GM12878 (cell line): Measurements from ENCODE around the gene C11orf91. TPM values are rescaled to one million over a fixed set of nuclear protein-coding genes. Genes with fewer than 3 reads are reported as not detected.

Experiments used
- ATAC-seq: fragments of 200-7000 bp; cut with Tn5 transposase; 3 replicates; pipeline ENCODE4 v1.9.1; 2020; ENCODE audit warnings: mild to moderate bottlenecking, moderate library complexity
- BruUV-seq: library from RNA; stranded (reverse); fragments of 400-500 nt; replicated peaks from 2 replicates; lab custom pipeline; 2021; lab: Mats Ljungman, UMichigan
- CTCF ChIA-PET: fragments of 300-600 bp; sonication (Branson Sonifier 250); formaldehyde crosslinking; extraction: SDS; loops from one replicate; lab custom pipeline; 2021; ENCODE audit warnings: inconsistent platforms; lab: Yijun Ruan, JAX
- POLR2A ChIA-PET: fragments of 350-600 bp; formaldehyde crosslinking; extraction: SDS; loops from one replicate; lab custom pipeline; 2021; ENCODE audit warnings: inconsistent platforms; lab: Charles Lee
- RAD21 ChIA-PET: fragments of 300-600 bp; sonication (Branson Sonifier 250); formaldehyde crosslinking; loops from one replicate; lab custom pipeline; 2023; ENCODE audit warnings: antibody characterized with exemption; ENCODE audit not compliant: unreplicated experiment; lab: Charles Lee
- SMC1A ChIA-PET: fragments of 300-600 bp; sonication (Branson Sonifier 250); formaldehyde crosslinking; loops from one replicate; lab custom pipeline; 2023; ENCODE audit not compliant: unreplicated experiment, uncharacterized antibody; lab: Charles Lee
- DNase-seq: peaks from one replicate; pipeline ENCODE4 v3.0.0-alpha.2; 2011; ENCODE audit warnings: low read depth, low spot score
- FAIRE-seq: peaks from 3 replicates; lab custom pipeline; 2011; peaks lifted over from hg19 to GRCh38; lab: Jason Lieb, UNC
- H2AFZ ChIP-seq: 2 replicates; pipeline ENCODE4 v1.6.0; 2011; ENCODE audit warnings: low read depth, low read length, control low read depth; ENCODE audit not compliant: control insufficient read depth
- H3K27ac ChIP-seq: 2 replicates; pipeline ENCODE4 v1.5.1; 2011; ENCODE audit warnings: control low read depth; ENCODE audit not compliant: control insufficient read depth, insufficient read depth
- H3K27me3 ChIP-seq, 2 experiments: replicated peaks in 1 of 2; 2 replicates each; pipeline versions ENCODE4 v1.6.0 to v1.6.1; 2011; ENCODE audit warnings: low read length in 1 of 2; ENCODE audit not compliant: control insufficient read depth in 2 of 2, insufficient read depth in 2 of 2
- H3K36me3 ChIP-seq, 2 experiments: 2 replicates each; pipeline ENCODE4 v1.5.1; 2011; ENCODE audit warnings: low read length in 1 of 2; ENCODE audit not compliant: control insufficient read depth in 2 of 2, insufficient read depth in 2 of 2
- H3K4me1 ChIP-seq: 2 replicates; pipeline ENCODE4 v1.6.1; 2011; ENCODE audit warnings: mild to moderate bottlenecking, low read length, moderate library complexity, mixed read lengths; ENCODE audit not compliant: control insufficient read depth, insufficient read depth
- H3K4me2 ChIP-seq: 2 replicates; pipeline ENCODE4 v1.6.0; 2011; ENCODE audit warnings: control low read depth; ENCODE audit not compliant: control insufficient read depth, insufficient read depth
- H3K4me3 ChIP-seq: fragments of 200-600 bp; sonication (generic); 2 replicates; pipeline ENCODE4 v1.5.1; 2016
- H3K79me2 ChIP-seq: 2 replicates; pipeline ENCODE4 v1.6.0; 2011; ENCODE audit warnings: low read length; ENCODE audit not compliant: control insufficient read depth, insufficient read depth
- H3K9ac ChIP-seq: 2 replicates; pipeline ENCODE4 v1.8.0; 2011; ENCODE audit warnings: low read length, control low read depth, mixed read lengths; ENCODE audit not compliant: control insufficient read depth, insufficient read depth
- H3K9me3 ChIP-seq: replicated peaks from 3 replicates; pipeline ENCODE4 v1.5.1; 2011; ENCODE audit warnings: mild to moderate bottlenecking, low read length; ENCODE audit not compliant: control insufficient read depth, insufficient read depth
- H4K20me1 ChIP-seq: 2 replicates; pipeline ENCODE4 v1.6.0; 2011; ENCODE audit not compliant: control insufficient read depth, insufficient read depth
- BMI1 ChIP-seq: fragments of 450-650 bp; IDR thresholded peaks from 2 replicates; pipeline ENCODE4 v1.6.1; 2016; ENCODE audit warnings: mild to moderate bottlenecking, moderate library complexity, borderline replicate concordance
- EED ChIP-seq: sonication (generic); IDR thresholded peaks from 2 replicates; pipeline ENCODE4 v1.6.1; 2016; ENCODE audit warnings: antibody characterized with exemption, low read depth
- EZH2 ChIP-seq: IDR thresholded peaks from 2 replicates; pipeline ENCODE4 v1.6.1; 2012; ENCODE audit warnings: low read depth, mild to moderate bottlenecking, control low read depth, inconsistent platforms, low read length, borderline replicate concordance; ENCODE audit not compliant: control insufficient read depth
- KAT2A ChIP-seq: conservative IDR thresholded peaks from 2 replicates; pipeline ENCODE4 v1.6.1; 2011; ENCODE audit warnings: low read depth, low read length; ENCODE audit not compliant: control insufficient read depth
- KDM1A ChIP-seq: fragments of 200-600 bp; sonication (generic); IDR thresholded peaks from 2 replicates; pipeline ENCODE4 v1.6.1; 2016; ENCODE audit warnings: borderline replicate concordance
- MXI1 ChIP-seq: fragments of 150-350 bp; IDR thresholded peaks from 2 replicates; pipeline ENCODE4 v1.6.1; 2011; ENCODE audit warnings: low read depth, mild to moderate bottlenecking, inconsistent platforms, low read length, improper control_type of control experiment
- MYC ChIP-seq: IDR thresholded peaks from 2 replicates; pipeline ENCODE4 v1.6.1; 2011; ENCODE audit warnings: mild to moderate bottlenecking, low read length, moderate library complexity, inconsistent platforms; ENCODE audit not compliant: insufficient read depth, insufficient replicate concordance, insufficient read length, severe bottlenecking
- ZNF207 ChIP-seq: fragments of 450-650 bp; IDR thresholded peaks from 2 replicates; pipeline ENCODE4 v1.6.1; 2014; ENCODE audit warnings: antibody characterized with exemption, mild to moderate bottlenecking, borderline replicate concordance
- ZNF24 ChIP-seq: fragments of 450-650 bp; IDR thresholded peaks from 2 replicates; pipeline ENCODE4 v1.6.1; 2017; ENCODE audit warnings: antibody characterized with exemption, mild to moderate bottlenecking
- WGBS: methylation state at CpG from one replicate; pipeline ENCODE4 v1.1.6; 2016; ENCODE audit warnings: low lambda C conversion rate; ENCODE audit not compliant: insufficient replicate concordance, insufficient coverage; ENCODE audit errors: missing lambda C conversion rate; 5-methylcytosine and 5-hydroxymethylcytosine counted together
- in situ Hi-C: fragments of 300-500 bp; cut with MboI; formaldehyde crosslinking; loops from 9 replicates; pipeline ENCODE4 v1.14.3; 2018; ENCODE audit warnings: mixed read lengths
- intact Hi-C: fragments of 100-400 bp; cut with micrococcal nuclease; formaldehyde crosslinking; loops from one replicate; pipeline ENCODE4 v1.14.2; 2022; ENCODE audit not compliant: unreplicated experiment
- polyA plus RNA-seq, 11 experiments: library from polyadenylated mRNA; depleted of rRNA in 4 of 11; unstranded in 6 of 11; stranded (reverse) in 5 of 11; fragments of >200 nt; fragmentation: Nextera tagmentation in 4 of 11; fragmentation: Illumina TruSeq in 1 of 11; extraction: Ambion mirVana in 4 of 11; extraction: Trizol in 1 of 11; gene quantifications; 1 replicate in 1 of 11; 2 replicates in 10 of 11; pipeline versions ENCODE4 v1.2.1 to v1.2.3, GENCODE V29; 2011 to 2016; ENCODE audit warnings: inconsistent platforms in 2 of 11, missing spikeins in 2 of 11, low read depth in 1 of 11
- total RNA-seq, 4 experiments: library from RNA; depleted of rRNA in 3 of 4; stranded (reverse); fragments of >200 nt in 3 of 4; fragmentation: Illumina TruSeq in 1 of 4; extraction: Trizol in 1 of 4; gene quantifications; 2 replicates each; pipeline versions ENCODE4 v1.2.1 to v1.2.3, GENCODE V29; 2013 to 2021
- TF ChIP-seq, protein P1 (sequence below): fragments of 150-350 bp; IDR thresholded peaks from 2 replicates; pipeline ENCODE4 v1.6.1; 2014; ENCODE audit warnings: mild to moderate bottlenecking, low read depth, low read length
- TF ChIP-seq, protein P2 (sequence below): fragments of 450-650 bp; IDR thresholded peaks from 2 replicates; pipeline ENCODE4 v1.6.1; 2018; ENCODE audit warnings: mild to moderate bottlenecking, low read depth, moderate library complexity; ENCODE audit not compliant: partially characterized antibody
- TF ChIP-seq, protein P3 (sequence below): fragments of 450-650 bp; IDR thresholded peaks from 2 replicates; pipeline ENCODE4 v1.6.1; 2017; ENCODE audit warnings: mild to moderate bottlenecking, moderate library complexity

The C11orf91 gene
- total and polyA plus RNA-seq, 10 of the 15 experiments (the other 5 are each of a cell fraction or from before 2014, with no cell fraction given), result not detected

DNA sequence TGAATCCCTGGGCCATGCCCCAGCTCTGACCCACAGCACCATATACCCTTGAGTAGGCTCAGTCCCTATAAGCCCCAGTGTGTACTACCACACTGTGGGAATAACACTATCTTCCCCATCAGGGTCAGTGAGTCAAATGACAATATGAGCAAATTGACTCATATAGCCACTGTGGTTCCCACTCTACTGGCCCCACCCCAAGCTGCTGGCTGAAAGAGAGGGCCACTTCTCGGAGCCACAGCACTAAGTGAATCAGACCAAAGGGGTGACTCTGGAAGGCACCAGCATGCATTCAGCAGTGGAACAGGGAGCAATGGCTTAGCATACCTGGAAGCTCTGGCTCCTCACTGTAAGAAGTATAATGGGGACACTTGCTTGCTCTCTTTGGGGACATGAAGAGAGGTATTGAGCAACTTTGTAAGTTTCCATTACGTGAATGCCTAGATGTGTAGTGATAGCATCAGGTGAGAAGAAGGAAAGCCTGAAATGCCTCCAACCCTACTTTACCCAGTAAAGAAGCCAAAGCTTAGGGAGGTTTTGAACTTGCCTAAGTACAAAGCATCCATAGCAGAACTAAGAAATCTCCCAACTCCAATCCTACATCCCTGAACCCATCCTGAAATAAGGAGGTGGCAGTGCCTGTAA, 22.1 kb upstream of the C11orf91 start:
- ChIA-PET CTCF (interaction anchor here (0.7 to 4.2 kb wide), 5 partner anchors 11 to 34 kb away, joined by 3 to 32 read pairs (median 6); no protein-coding TSS in a partner anchor), SMC1A (interaction anchor here (1.3 to 2.1 kb wide), 3 partner anchors 11 to 21 kb away, joined by 3 to 17 read pairs (median 7); no protein-coding TSS in a partner anchor), RAD21 (interaction anchor here (1.1 to 2.4 kb wide), 3 partner anchors 9 to 20 kb away, joined by 3 to 11 read pairs (median 8); no protein-coding TSS in a partner anchor), POLR2A (interaction anchor here (0.5 to 1.5 kb wide), 2 partner anchors 11 to 12 kb away, joined by 3 to 7 read pairs; no protein-coding TSS in a partner anchor)
- no peak overlapping the region for H3K4me3 ChIP-seq
- peak overlapping the region; percentile 24 for H3K4me2 ChIP-seq
- H3K27ac ChIP-seq, result peak overlapping the region; percentile 62
- no peaks in the 10 kb centered on the region for H4K20me1 ChIP-seq
- no peak overlapping the region for H2AFZ ChIP-seq
- ATAC-seq (peak; percentile 90), DNase-seq (peak; percentile 34), FAIRE-seq (no peak)
- peaks cover 9 to 18% of the 10 kb centered on the region in 2 experiments; a peak in 3 of 4 replicates for H3K36me3 ChIP-seq
- intact Hi-C loops (no loop called here), in situ Hi-C loops (no loop called here)
- no peaks in the 10 kb centered on the region for H3K9me3 ChIP-seq
- no peaks in the 10 kb centered on the region for H3K27me3 ChIP-seq
- peaks cover 24% of the 10 kb centered on the region for H3K4me1 ChIP-seq
- no TSS peak for BruUV-seq
- WGBS, result 0% methylated on average over 2 of the region's 2 CpGs
- no peak overlapping the region; the same call in 1 of the 2 replicates for H3K9ac ChIP-seq
- peaks cover 33% of the 10 kb centered on the region for H3K79me2 ChIP-seq
- no peak for TF ChIP-seq EZH2
- no peak for TF ChIP-seq MYC
- peak; percentile 56; the same call in 1 of the 2 replicates for TF ChIP-seq EED
- TF ChIP-seq MXI1, result no peak
- TF ChIP-seq ZNF24, result no peak
- no peak for TF ChIP-seq KDM1A
- TF ChIP-seq ZNF207, result no peak
- TF ChIP-seq BMI1, result no peak
- TF ChIP-seq KAT2A, result no peak
- TF ChIP-seq, protein P1, sequence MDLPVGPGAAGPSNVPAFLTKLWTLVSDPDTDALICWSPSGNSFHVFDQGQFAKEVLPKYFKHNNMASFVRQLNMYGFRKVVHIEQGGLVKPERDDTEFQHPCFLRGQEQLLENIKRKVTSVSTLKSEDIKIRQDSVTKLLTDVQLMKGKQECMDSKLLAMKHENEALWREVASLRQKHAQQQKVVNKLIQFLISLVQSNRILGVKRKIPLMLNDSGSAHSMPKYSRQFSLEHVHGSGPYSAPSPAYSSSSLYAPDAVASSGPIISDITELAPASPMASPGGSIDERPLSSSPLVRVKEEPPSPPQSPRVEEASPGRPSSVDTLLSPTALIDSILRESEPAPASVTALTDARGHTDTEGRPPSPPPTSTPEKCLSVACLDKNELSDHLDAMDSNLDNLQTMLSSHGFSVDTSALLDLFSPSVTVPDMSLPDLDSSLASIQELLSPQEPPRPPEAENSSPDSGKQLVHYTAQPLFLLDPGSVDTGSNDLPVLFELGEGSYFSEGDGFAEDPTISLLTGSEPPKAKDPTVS, result no peak
- TF ChIP-seq, protein P2, sequence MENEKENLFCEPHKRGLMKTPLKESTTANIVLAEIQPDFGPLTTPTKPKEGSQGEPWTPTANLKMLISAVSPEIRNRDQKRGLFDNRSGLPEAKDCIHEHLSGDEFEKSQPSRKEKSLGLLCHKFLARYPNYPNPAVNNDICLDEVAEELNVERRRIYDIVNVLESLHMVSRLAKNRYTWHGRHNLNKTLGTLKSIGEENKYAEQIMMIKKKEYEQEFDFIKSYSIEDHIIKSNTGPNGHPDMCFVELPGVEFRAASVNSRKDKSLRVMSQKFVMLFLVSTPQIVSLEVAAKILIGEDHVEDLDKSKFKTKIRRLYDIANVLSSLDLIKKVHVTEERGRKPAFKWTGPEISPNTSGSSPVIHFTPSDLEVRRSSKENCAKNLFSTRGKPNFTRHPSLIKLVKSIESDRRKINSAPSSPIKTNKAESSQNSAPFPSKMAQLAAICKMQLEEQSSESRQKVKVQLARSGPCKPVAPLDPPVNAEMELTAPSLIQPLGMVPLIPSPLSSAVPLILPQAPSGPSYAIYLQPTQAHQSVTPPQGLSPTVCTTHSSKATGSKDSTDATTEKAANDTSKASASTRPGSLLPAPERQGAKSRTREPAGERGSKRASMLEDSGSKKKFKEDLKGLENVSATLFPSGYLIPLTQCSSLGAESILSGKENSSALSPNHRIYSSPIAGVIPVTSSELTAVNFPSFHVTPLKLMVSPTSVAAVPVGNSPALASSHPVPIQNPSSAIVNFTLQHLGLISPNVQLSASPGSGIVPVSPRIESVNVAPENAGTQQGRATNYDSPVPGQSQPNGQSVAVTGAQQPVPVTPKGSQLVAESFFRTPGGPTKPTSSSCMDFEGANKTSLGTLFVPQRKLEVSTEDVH, result no peak
- TF ChIP-seq, protein P3, sequence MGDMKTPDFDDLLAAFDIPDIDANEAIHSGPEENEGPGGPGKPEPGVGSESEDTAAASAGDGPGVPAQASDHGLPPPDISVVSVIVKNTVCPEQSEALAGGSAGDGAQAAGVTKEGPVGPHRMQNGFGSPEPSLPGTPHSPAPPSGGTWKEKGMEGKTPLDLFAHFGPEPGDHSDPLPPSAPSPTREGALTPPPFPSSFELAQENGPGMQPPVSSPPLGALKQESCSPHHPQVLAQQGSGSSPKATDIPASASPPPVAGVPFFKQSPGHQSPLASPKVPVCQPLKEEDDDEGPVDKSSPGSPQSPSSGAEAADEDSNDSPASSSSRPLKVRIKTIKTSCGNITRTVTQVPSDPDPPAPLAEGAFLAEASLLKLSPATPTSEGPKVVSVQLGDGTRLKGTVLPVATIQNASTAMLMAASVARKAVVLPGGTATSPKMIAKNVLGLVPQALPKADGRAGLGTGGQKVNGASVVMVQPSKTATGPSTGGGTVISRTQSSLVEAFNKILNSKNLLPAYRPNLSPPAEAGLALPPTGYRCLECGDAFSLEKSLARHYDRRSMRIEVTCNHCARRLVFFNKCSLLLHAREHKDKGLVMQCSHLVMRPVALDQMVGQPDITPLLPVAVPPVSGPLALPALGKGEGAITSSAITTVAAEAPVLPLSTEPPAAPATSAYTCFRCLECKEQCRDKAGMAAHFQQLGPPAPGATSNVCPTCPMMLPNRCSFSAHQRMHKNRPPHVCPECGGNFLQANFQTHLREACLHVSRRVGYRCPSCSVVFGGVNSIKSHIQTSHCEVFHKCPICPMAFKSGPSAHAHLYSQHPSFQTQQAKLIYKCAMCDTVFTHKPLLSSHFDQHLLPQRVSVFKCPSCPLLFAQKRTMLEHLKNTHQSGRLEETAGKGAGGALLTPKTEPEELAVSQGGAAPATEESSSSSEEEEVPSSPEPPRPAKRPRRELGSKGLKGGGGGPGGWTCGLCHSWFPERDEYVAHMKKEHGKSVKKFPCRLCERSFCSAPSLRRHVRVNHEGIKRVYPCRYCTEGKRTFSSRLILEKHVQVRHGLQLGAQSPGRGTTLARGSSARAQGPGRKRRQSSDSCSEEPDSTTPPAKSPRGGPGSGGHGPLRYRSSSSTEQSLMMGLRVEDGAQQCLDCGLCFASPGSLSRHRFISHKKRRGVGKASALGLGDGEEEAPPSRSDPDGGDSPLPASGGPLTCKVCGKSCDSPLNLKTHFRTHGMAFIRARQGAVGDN, result no peak
